CD8-positive, alpha-beta memory T cell (primary cell): ENCODE data around the gene ZNF579. TPM values are rescaled to one million over a fixed set of nuclear protein-coding genes. Genes with fewer than 3 reads are reported as not detected.

ENCODE experiments used
- CTCF ChIA-PET: fragments of 350-600 bp; sonication (Branson Sonifier 250); formaldehyde crosslinking; loops from one replicate; lab custom pipeline; 2021; ENCODE audit warnings: antibody characterized with exemption; lab: Charles Lee
- POLR2A ChIA-PET: fragments of 350-600 bp; sonication (Branson Sonifier 250); formaldehyde crosslinking; loops from one replicate; lab custom pipeline; 2021; ENCODE audit warnings: antibody characterized with exemption; lab: Charles Lee
- DNase-seq, 5 donors: peaks; one replicate each; pipeline versions ENCODE4 v3.0.0 to v3.0.0-alpha.2; 2020 to 2022; ENCODE audit warnings: mixed read lengths in 1 of 5
- H3K27ac ChIP-seq: one replicate; pipeline ENCODE4 v1.7.0; 2013; ENCODE audit warnings: low read depth, mild to moderate bottlenecking, low read length, moderate library complexity
- H3K27me3 ChIP-seq: 2 replicates; pipeline ENCODE4 v1.7.0; 2013; ENCODE audit warnings: low read length, mild to moderate bottlenecking; ENCODE audit not compliant: insufficient read depth, poor library complexity, severe bottlenecking
- H3K36me3 ChIP-seq: 2 replicates; pipeline ENCODE4 v1.7.0; 2013; ENCODE audit warnings: mild to moderate bottlenecking, low read length, moderate library complexity; ENCODE audit not compliant: insufficient read depth
- H3K4me1 ChIP-seq: 2 replicates; pipeline ENCODE4 v1.7.0; 2013; ENCODE audit warnings: mild to moderate bottlenecking, low read length, moderate library complexity; ENCODE audit not compliant: insufficient read depth
- H3K4me3 ChIP-seq: 2 replicates; pipeline ENCODE4 v1.7.0; 2013; ENCODE audit warnings: mild to moderate bottlenecking, low read length
- H3K9me3 ChIP-seq: 2 replicates; pipeline ENCODE4 v1.7.0; 2013; ENCODE audit warnings: mild to moderate bottlenecking, low read length
- H3K27ac Mint-ChIP-seq, 8 donors: one replicate each; pipeline ENCODE4 v1.8.0; 2020 to 2021; ENCODE audit warnings: mixed read lengths in 8 of 8, mild to moderate bottlenecking in 6 of 8, inconsistent platforms in 3 of 8, moderate library complexity in 3 of 8
- H3K27me3 Mint-ChIP-seq, 2 donors: one replicate each; pipeline ENCODE4 v1.8.0; 2020 to 2021; ENCODE audit warnings: mixed read lengths in 2 of 2, mild to moderate bottlenecking in 1 of 2, moderate library complexity in 1 of 2
- H3K36me3 Mint-ChIP-seq, 3 donors: one replicate each; pipeline ENCODE4 v1.8.0; 2020 to 2021; ENCODE audit warnings: mixed read lengths in 3 of 3, inconsistent platforms in 1 of 3, mild to moderate bottlenecking in 1 of 3
- H3K4me1 Mint-ChIP-seq, 3 donors: one replicate each; pipeline ENCODE4 v1.8.0; 2020 to 2021; ENCODE audit warnings: mixed read lengths in 3 of 3, inconsistent platforms in 1 of 3, mild to moderate bottlenecking in 1 of 3
- H3K4me3 Mint-ChIP-seq, 7 donors: one replicate each; pipeline ENCODE4 v1.8.0; 2020 to 2021; ENCODE audit warnings: mixed read lengths in 7 of 7, mild to moderate bottlenecking in 6 of 7, moderate library complexity in 4 of 7, inconsistent platforms in 2 of 7
- H3K9me3 Mint-ChIP-seq, 5 donors: one replicate each; pipeline ENCODE4 v1.8.0; 2020 to 2022; ENCODE audit warnings: mixed read lengths in 5 of 5, mild to moderate bottlenecking in 3 of 5, moderate library complexity in 2 of 5, inconsistent platforms in 1 of 5
- polyA plus RNA-seq: library from polyadenylated mRNA; unstranded; fragments of 300-500 nt; fragmentation: Illumina TruSeq; gene quantifications from one replicate; pipeline ENCODE4 v1.2.3, GENCODE V29; 2021
- total RNA-seq, 2 experiments: library from RNA; stranded (reverse); gene quantifications; one replicate each; pipeline ENCODE4 v1.2.3, GENCODE V29; 2021

ZNF579 gene
- total and polyA plus RNA-seq, 3 experiments from 2014 or later: 0.35 to 6.6 (median 6.0) TPM

DNA sequence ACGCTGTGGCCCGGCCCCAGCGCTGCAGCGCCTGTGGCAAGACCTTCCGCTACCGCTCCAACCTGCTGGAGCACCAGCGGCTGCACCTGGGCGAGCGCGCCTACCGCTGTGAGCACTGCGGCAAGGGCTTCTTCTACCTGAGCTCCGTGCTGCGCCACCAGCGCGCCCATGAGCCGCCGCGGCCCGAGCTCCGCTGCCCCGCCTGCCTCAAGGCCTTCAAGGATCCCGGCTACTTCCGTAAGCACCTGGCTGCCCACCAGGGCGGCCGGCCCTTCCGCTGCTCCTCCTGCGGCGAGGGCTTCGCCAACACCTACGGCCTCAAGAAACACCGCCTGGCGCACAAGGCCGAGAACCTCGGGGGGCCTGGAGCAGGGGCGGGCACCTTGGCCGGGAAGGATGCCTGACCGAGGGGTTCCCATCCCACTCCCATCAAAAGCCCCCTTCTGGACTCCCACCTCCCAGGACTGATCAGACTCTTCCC lies 35.8 kb upstream of the ZNF579 start:
- no peak for DNase-seq
- Histone ChIP-seq H3K36me3 (no peaks in the 10 kb centered on the region), H3K4me1 (peaks cover 11% of the 10 kb centered on the region), H3K27ac (no peak overlapping the region), H3K9me3 (no peaks in the 10 kb centered on the region), H3K27me3 (no peaks in the 10 kb centered on the region), H3K4me3 (no peak overlapping the region)
- no peak overlapping the region for H3K27ac Mint-ChIP-seq
- no peaks in the 10 kb centered on the region for H3K9me3 Mint-ChIP-seq
- no peaks in the 10 kb centered on the region for H3K27me3 Mint-ChIP-seq
- POLR2A ChIA-PET: no interaction called here
- H3K36me3 Mint-ChIP-seq: peaks cover 0 to 36% (median 7%) of the 10 kb centered on the region in 3 donors
- H3K4me3 Mint-ChIP-seq: no peak overlapping the region
- CTCF ChIA-PET: interaction anchor here (2.7 kb wide), 1 partner anchor 10 kb away, joined by 10 read pairs; the partner anchor contains the start of gene ZNF865
- peaks cover 22 to 38% (median 31%) of the 10 kb centered on the region in 3 donors for H3K4me1 Mint-ChIP-seq

DNA sequence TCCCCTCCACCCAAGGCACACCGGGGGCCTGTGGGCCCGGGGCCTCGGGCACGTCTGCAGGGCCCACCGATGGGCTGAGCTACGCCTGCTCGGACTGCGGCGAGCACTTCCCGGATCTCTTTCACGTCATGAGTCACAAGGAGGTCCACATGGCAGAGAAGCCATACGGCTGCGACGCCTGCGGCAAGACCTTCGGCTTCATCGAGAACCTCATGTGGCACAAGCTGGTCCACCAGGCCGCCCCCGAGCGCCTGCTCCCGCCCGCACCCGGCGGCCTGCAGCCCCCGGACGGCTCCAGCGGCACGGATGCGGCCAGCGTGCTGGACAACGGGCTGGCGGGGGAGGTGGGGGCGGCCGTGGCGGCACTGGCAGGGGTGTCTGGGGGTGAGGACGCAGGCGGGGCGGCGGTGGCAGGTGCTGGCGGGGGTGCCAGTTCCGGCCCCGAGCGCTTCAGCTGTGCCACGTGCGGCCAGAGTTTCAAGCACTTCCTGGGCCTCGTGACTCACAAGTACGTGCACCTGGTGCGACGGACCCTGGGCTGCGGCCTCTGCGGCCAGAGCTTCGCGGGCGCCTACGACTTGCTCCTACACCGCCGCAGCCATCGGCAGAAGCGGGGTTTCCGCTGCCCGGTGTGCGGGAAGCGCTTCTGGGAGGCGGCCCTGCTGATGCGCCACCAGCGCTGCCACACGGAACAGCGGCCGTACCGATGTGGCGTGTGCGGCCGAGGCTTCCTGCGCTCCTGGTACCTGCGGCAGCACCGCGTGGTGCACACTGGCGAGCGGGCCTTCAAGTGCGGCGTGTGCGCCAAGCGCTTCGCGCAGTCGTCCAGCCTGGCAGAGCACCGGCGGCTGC lies 35.1 kb upstream of the ZNF579 start:
- Mint-ChIP-seq H3K4me1 (peaks cover 23 to 38% (median 34%) of the 10 kb centered on the region in 3 donors), H3K9me3 (no peaks in the 10 kb centered on the region), H3K27me3 (no peaks in the 10 kb centered on the region), H3K36me3 (peaks cover 0 to 43% (median 7%) of the 10 kb centered on the region in 3 donors), H3K27ac (no peak overlapping the region), H3K4me3 (no peak overlapping the region)
- CTCF ChIA-PET: interaction anchor here (0.7 kb wide), 1 partner anchor 16 kb away, joined by 3 read pairs; no protein-coding TSS in a partner anchor
- POLR2A ChIA-PET: no interaction called here
- Histone ChIP-seq H3K4me3 (no peak overlapping the region), H3K36me3 (no peaks in the 10 kb centered on the region), H3K27ac (no peak overlapping the region), H3K9me3 (no peaks in the 10 kb centered on the region), H3K27me3 (no peaks in the 10 kb centered on the region), H3K4me1 (peaks cover 7% of the 10 kb centered on the region)
- no peak for DNase-seq

DNA sequence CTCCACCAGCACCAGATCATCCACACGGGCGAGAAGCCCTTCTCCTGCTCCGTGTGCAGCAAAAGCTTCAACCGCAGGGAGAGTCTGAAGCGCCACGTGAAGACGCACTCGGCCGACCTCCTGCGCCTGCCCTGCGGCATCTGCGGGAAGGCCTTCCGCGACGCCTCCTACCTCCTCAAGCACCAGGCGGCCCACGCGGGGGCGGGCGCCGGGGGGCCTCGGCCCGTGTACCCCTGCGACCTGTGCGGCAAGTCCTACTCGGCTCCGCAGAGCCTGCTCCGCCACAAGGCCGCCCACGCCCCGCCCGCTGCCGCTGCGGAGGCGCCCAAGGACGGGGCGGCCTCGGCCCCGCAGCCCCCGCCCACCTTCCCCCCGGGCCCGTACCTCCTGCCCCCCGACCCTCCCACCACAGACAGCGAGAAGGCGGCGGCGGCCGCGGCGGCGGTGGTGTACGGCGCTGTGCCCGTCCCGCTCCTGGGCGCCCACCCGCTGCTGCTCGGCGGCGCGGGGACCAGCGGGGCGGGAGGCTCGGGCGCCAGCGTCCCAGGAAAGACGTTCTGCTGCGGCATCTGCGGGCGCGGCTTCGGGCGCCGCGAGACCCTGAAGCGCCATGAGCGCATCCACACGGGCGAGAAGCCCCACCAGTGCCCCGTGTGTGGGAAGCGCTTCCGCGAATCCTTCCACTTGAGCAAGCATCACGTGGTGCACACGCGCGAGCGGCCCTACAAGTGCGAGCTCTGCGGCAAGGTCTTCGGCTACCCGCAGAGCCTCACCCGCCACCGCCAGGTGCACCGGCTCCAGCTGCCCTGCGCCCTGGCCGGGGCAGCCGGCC lies 34.3 kb upstream of the ZNF579 start:
- CTCF ChIA-PET: interaction anchor here (0.7 kb wide), 1 partner anchor 17 kb away, joined by 3 read pairs; no protein-coding TSS in a partner anchor
- DNase-seq: no peak
- H3K27ac ChIP-seq: no peak overlapping the region
- Mint-ChIP-seq H3K27me3 (no peaks in the 10 kb centered on the region), H3K4me3 (no peak overlapping the region), H3K9me3 (no peaks in the 10 kb centered on the region), H3K27ac (no peak overlapping the region), H3K36me3 (peaks cover under 1 to 48% (median 7%) of the 10 kb centered on the region in 3 donors), H3K4me1 (peaks cover 20 to 35% (median 34%) of the 10 kb centered on the region in 3 donors)
- peaks cover under 1% of the 10 kb centered on the region for H3K36me3 ChIP-seq
- no peak overlapping the region for H3K4me3 ChIP-seq
- POLR2A ChIA-PET: interaction anchor here (0.5 kb wide), 1 partner anchor 20 kb away, joined by 6 read pairs; no protein-coding TSS in a partner anchor
- no peaks in the 10 kb centered on the region for H3K27me3 ChIP-seq
- no peaks in the 10 kb centered on the region for H3K4me1 ChIP-seq
- no peaks in the 10 kb centered on the region for H3K9me3 ChIP-seq

- peaks cover 6% of the 10 kb centered on the region for H3K36me3 ChIP-seq
- H3K27ac ChIP-seq: no peak overlapping the region
- no peaks in the 10 kb centered on the region for H3K4me1 ChIP-seq
- peaks cover 22 to 36% (median 36%) of the 10 kb centered on the region in 3 donors for H3K4me1 Mint-ChIP-seq
- no peaks in the 10 kb centered on the region for H3K9me3 ChIP-seq
- no peak overlapping the region for H3K27ac Mint-ChIP-seq
- DNase-seq: no peak
- CTCF ChIA-PET: interaction anchor here (0.5 kb wide), 1 partner anchor 18 kb away, joined by 3 read pairs; no protein-coding TSS in a partner anchor
- POLR2A ChIA-PET: no interaction called here
- H3K36me3 Mint-ChIP-seq: peaks cover 4 to 54% (median 11%) of the 10 kb centered on the region in 3 donors
- H3K4me3 ChIP-seq: no peak overlapping the region
- H3K4me3 Mint-ChIP-seq: no peak overlapping the region
- H3K27me3 ChIP-seq: no peaks in the 10 kb centered on the region
- no peaks in the 10 kb centered on the region for H3K27me3 Mint-ChIP-seq
- no peaks in the 10 kb centered on the region for H3K9me3 Mint-ChIP-seq
These were observed 33.5 kb upstream of the ZNF579 start for GRCh38 chr19:55613930-55614710.

- H3K27ac ChIP-seq: no peak overlapping the region
- DNase-seq: no peak
- peak overlapping the region in 1 of 8 donors; percentile 47 for H3K27ac Mint-ChIP-seq
- ChIA-PET POLR2A (no interaction called here), CTCF (interaction anchor here (0.5 kb wide), 1 partner anchor 18 kb away, joined by 3 read pairs; no protein-coding TSS in a partner anchor)
- no peak overlapping the region for H3K4me3 Mint-ChIP-seq
- no peaks in the 10 kb centered on the region for H3K4me1 ChIP-seq
- peaks cover 6% of the 10 kb centered on the region for H3K36me3 ChIP-seq
- no peaks in the 10 kb centered on the region for H3K9me3 Mint-ChIP-seq
- peaks cover 24 to 42% (median 41%) of the 10 kb centered on the region in 3 donors for H3K4me1 Mint-ChIP-seq
- no peak overlapping the region for H3K4me3 ChIP-seq
- H3K9me3 ChIP-seq: no peaks in the 10 kb centered on the region
- peaks cover 4 to 60% (median 9%) of the 10 kb centered on the region in 3 donors for H3K36me3 Mint-ChIP-seq
- no peaks in the 10 kb centered on the region for H3K27me3 Mint-ChIP-seq
- no peaks in the 10 kb centered on the region for H3K27me3 ChIP-seq
These were observed 32.7 kb upstream of the ZNF579 start for GRCh38 chr19:55613396-55613795.

- H3K4me1 ChIP-seq: peaks cover 6% of the 10 kb centered on the region
- no peaks in the 10 kb centered on the region for H3K27me3 ChIP-seq
- Mint-ChIP-seq H3K27me3 (no peaks in the 10 kb centered on the region), H3K27ac (peak overlapping the region in 6 of 8 donors; percentile 9 to 72 (median 42)), H3K4me3 (no peak overlapping the region), H3K9me3 (no peaks in the 10 kb centered on the region), H3K4me1 (peaks cover 30 to 53% (median 51%) of the 10 kb centered on the region in 3 donors), H3K36me3 (peaks cover 4 to 62% (median 8%) of the 10 kb centered on the region in 3 donors)
- H3K36me3 ChIP-seq: peaks cover 6% of the 10 kb centered on the region
- no peaks in the 10 kb centered on the region for H3K9me3 ChIP-seq
- H3K27ac ChIP-seq: no peak overlapping the region
- no peak for DNase-seq
- ChIA-PET CTCF (no interaction called here), POLR2A (no interaction called here)
- no peak overlapping the region for H3K4me3 ChIP-seq
These were observed 31.5 kb upstream of the ZNF579 start for GRCh38 chr19:55611983-55612645.
